Epithelial cell of proximal tubule (primary cell): Measurements from ENCODE around the gene NSMCE1. TPM values are rescaled to one million over a fixed set of nuclear protein-coding genes. Genes with fewer than 3 reads are reported as not detected.

Experiments used
- DNase-seq: peaks from one replicate; pipeline ENCODE4 v3.0.0-alpha.2; 2011; ENCODE audit warnings: low read depth
- H3K4me3 ChIP-seq: 2 replicates; pipeline ENCODE4 v1.5.1; 2011; ENCODE audit warnings: low read depth, mild to moderate bottlenecking, low read length
- CTCF ChIP-seq: conservative IDR thresholded peaks from 2 replicates; pipeline ENCODE4 v1.5.1; 2012; ENCODE audit warnings: low read depth, mild to moderate bottlenecking, low read length
- total RNA-seq: library from RNA; depleted of rRNA; stranded (reverse); fragments of >200 nt; gene quantifications from 2 replicates; pipeline ENCODE4 v1.2.3, GENCODE V29; 2015

NSMCE1 gene
- total RNA-seq, 1 donor from 2014 or later: 86.3 TPM

GRCh38 chr16:27238016-27238587, 30.5 kb downstream of the NSMCE1 start:
- no peak for TF ChIP-seq CTCF
- H3K4me3 ChIP-seq: no peak overlapping the region
- DNase-seq: no peak

GRCh38 chr16:27237219-27238015, 31.2 kb downstream of the NSMCE1 start:
- no peak for TF ChIP-seq CTCF
- H3K4me3 ChIP-seq: no peak overlapping the region
- no peak for DNase-seq

- no peak for TF ChIP-seq CTCF
- DNase-seq: no peak
- H3K4me3 ChIP-seq: no peak overlapping the region
Observed at GRCh38 chr16:27236635-27237218, 31.8 kb downstream of the NSMCE1 start.

GRCh38 chr16:27235938-27236245, 32.7 kb downstream of the NSMCE1 start:
- no peak for TF ChIP-seq CTCF
- no peak for DNase-seq
- H3K4me3 ChIP-seq: no peak overlapping the region

GRCh38 chr16:27235055-27235937, 33.3 kb downstream of the NSMCE1 start:
- peak; percentile 98 for TF ChIP-seq CTCF
- H3K4me3 ChIP-seq: no peak overlapping the region
- no peak for DNase-seq

GRCh38 chr16:27234603-27235002, 34.0 kb downstream of the NSMCE1 start:
- H3K4me3 ChIP-seq: no peak overlapping the region
- no peak for TF ChIP-seq CTCF
- no peak for DNase-seq
